ENCODE data around the gene HTR3C. TPM values are rescaled to one million over a fixed set of nuclear protein-coding genes. Genes with fewer than 3 reads are reported as not detected.
"Not testable (repeated sequence)": the region's sequence is repeated elsewhere in the genome, so short reads cannot be mapped to it uniquely, and the experiment has no call there.

HTR3C gene
- total and polyA plus RNA-seq, 10 donors, result not detected

GRCh38 chr3:184067573-184068055, 14.8 kb downstream of the HTR3C start:
- 64 to 77% (median 73%) methylated on average over 6 of the region's 6 CpGs for WGBS, 5 donors
- H3K27ac ChIP-seq, result no peak overlapping the region
- H3K9me3 ChIP-seq, result peaks cover 0 to 16% (median 4%) of the 10 kb centered on the region in 8 donors
- H3K36me3 ChIP-seq, result no peaks in the 10 kb centered on the region
- intact Hi-C loops (cut with DNase I; ENCODE audit: low total_unique reads), result no loop called here
- H3K4me3 ChIP-seq, result no peak overlapping the region
- no peaks in the 10 kb centered on the region for H3K4me1 ChIP-seq
- no peak for TF ChIP-seq POLR2A (IDR thresholded peaks at IDR 0.05)
- no peak for TF ChIP-seq CTCF (IDR thresholded peaks at IDR 0.05 in 8 of 11, conservative IDR thresholded peaks at IDR 0.05 in 3 of 11)
- TF ChIP-seq POLR2AphosphoS5 (IDR thresholded peaks at IDR 0.05), result no peak
- no peak for DNase-seq
- H3K27me3 ChIP-seq (replicated peaks in 1 of 7), result peaks cover 0 to 4% (median 0%) of the 10 kb centered on the region in 7 donors

GRCh38 chr3:184068344-184068743, 15.5 kb downstream of the HTR3C start:
- TF ChIP-seq POLR2A (IDR thresholded peaks at IDR 0.05) (no peak), CTCF (IDR thresholded peaks at IDR 0.05 in 8 of 11, conservative IDR thresholded peaks at IDR 0.05 in 3 of 11) (no peak), POLR2AphosphoS5 (IDR thresholded peaks at IDR 0.05) (no peak)
- Histone ChIP-seq H3K27me3 (replicated peaks in 1 of 7) (peaks cover 0 to 4% (median 0%) of the 10 kb centered on the region in 7 donors), H3K4me1 (no peaks in the 10 kb centered on the region), H3K36me3 (no peaks in the 10 kb centered on the region), H3K27ac (no peak overlapping the region), H3K4me3 (no peak overlapping the region), H3K9me3 (peaks cover 0 to 14% (median 4%) of the 10 kb centered on the region in 8 donors)
- 74 to 91% (median 89%) methylated on average over 5 of the region's 5 CpGs for WGBS, 5 donors
- DNase-seq, result no peak
- intact Hi-C loops (cut with DNase I; ENCODE audit: low total_unique reads), result no loop called here

GRCh38 chr3:184071142-184071541, 18.3 kb downstream of the HTR3C start:
- H3K4me1 ChIP-seq, result not testable (repeated sequence)
- WGBS, 5 donors, result 89 to 93% (median 90%) methylated on average over 7 of the region's 7 CpGs

GRCh38 chr3:184073621-184074020, 20.8 kb downstream of the HTR3C start:
- DNase-seq, result no peak
- Histone ChIP-seq H3K9me3 (peaks cover 0 to 14% (median 4%) of the 10 kb centered on the region in 8 donors), H3K27me3 (replicated peaks in 1 of 7) (no peaks in the 10 kb centered on the region), H3K4me1 (no peaks in the 10 kb centered on the region), H3K36me3 (no peaks in the 10 kb centered on the region), H3K4me3 (no peak overlapping the region), H3K27ac (no peak overlapping the region)
- intact Hi-C loops (cut with DNase I; ENCODE audit: low total_unique reads), result no loop called here
- TF ChIP-seq POLR2AphosphoS5 (IDR thresholded peaks at IDR 0.05) (no peak), CTCF (IDR thresholded peaks at IDR 0.05 in 8 of 11, conservative IDR thresholded peaks at IDR 0.05 in 3 of 11) (no peak), POLR2A (IDR thresholded peaks at IDR 0.05) (no peak)
- 85 to 94% (median 87%) methylated on average over 4 of the region's 4 CpGs for WGBS, 5 donors

More at GRCh38 chr3:184071142-184071541, 18.3 kb downstream of the HTR3C start:
- H3K36me3 ChIP-seq; H3K4me3 ChIP-seq; DNase-seq; intact Hi-C loops (cut with DNase I; ENCODE audit: low total_unique reads); H3K27me3 ChIP-seq (replicated peaks in 1 of 7); H3K27ac ChIP-seq: not testable (repeated sequence)
- H3K9me3 ChIP-seq, result peaks cover 0 to 14% (median 4%) of the 10 kb centered on the region in 8 donors

- no peak overlapping the region for H3K27ac ChIP-seq
- no peaks in the 10 kb centered on the region for H3K36me3 ChIP-seq
- no peak overlapping the region for H3K4me3 ChIP-seq
- TF ChIP-seq POLR2A (IDR thresholded peaks at IDR 0.05) (no peak), CTCF (IDR thresholded peaks at IDR 0.05 in 8 of 11, conservative IDR thresholded peaks at IDR 0.05 in 3 of 11) (no peak), POLR2AphosphoS5 (IDR thresholded peaks at IDR 0.05) (no peak)
- H3K9me3 ChIP-seq, result peaks cover 0 to 6% (median 2%) of the 10 kb centered on the region in 8 donors
- H3K4me1 ChIP-seq, result no peaks in the 10 kb centered on the region
- intact Hi-C loops (cut with DNase I; ENCODE audit: low total_unique reads), result no loop called here
- WGBS, 5 donors, result 87 to 97% (median 92%) methylated on average over 6 of the region's 6 CpGs
- DNase-seq, result no peak
- H3K27me3 ChIP-seq (replicated peaks in 1 of 7), result no peaks in the 10 kb centered on the region
Measured at GRCh38 chr3:184075901-184076300, 23.1 kb downstream of the HTR3C start.

All from spleen (tissue), 11 donors.